HepG2 (cell line): Measurements from ENCODE around the gene LAMB4. TPM values are rescaled to one million over a fixed set of nuclear protein-coding genes. Genes with fewer than 3 reads are reported as not detected.

Source experiments
- AGO2 ChIP-seq: fragments of 200-400 bp; formaldehyde crosslinking; optimal IDR thresholded peaks from 2 replicates; pipeline ENCODE3; 2017; ENCODE audit warnings: mild to moderate bottlenecking, low read depth, low read length, moderate library complexity
- FOSL1 ChIP-seq: sonication (generic); formaldehyde crosslinking; IDR thresholded peaks from 2 replicates; pipeline ENCODE4 v1.9.0; 2021; ENCODE audit warnings: missing genetic modification reagents, borderline replicate concordance
- GABPB1 ChIP-seq: IDR thresholded peaks from 2 replicates; pipeline ENCODE4 v1.6.1; 2016; ENCODE audit warnings: mild to moderate bottlenecking, missing genetic modification reagents, moderate library complexity, missing compliant biosample characterization
- HNRNPUL1 ChIP-seq: fragments of 200-400 bp; formaldehyde crosslinking; IDR thresholded peaks from 2 replicates; pipeline ENCODE4 v1.6.1; 2017; ENCODE audit warnings: low read depth, mild to moderate bottlenecking, low read length, moderate library complexity
- MBD4 ChIP-seq: IDR thresholded peaks from 2 replicates; pipeline ENCODE4 v1.6.1; 2012; ENCODE audit warnings: low read length, inconsistent platforms, borderline replicate concordance
- MTF2 ChIP-seq: sonication (generic); formaldehyde crosslinking; IDR thresholded peaks from 2 replicates; pipeline ENCODE4 v1.5.0; 2020; ENCODE audit warnings: missing genetic modification reagents, borderline replicate concordance
- NFKB2 ChIP-seq: sonication (generic); formaldehyde crosslinking; IDR thresholded peaks from 2 replicates; pipeline ENCODE4 v1.4.0; 2020; ENCODE audit warnings: missing genetic modification reagents, borderline replicate concordance
- NR1H2 ChIP-seq: sonication (generic); formaldehyde crosslinking; IDR thresholded peaks from 2 replicates; pipeline ENCODE4 v1.8.1; 2022; ENCODE audit warnings: low read depth, missing genetic modification reagents, borderline replicate concordance
- PRMT3 ChIP-seq: sonication (generic); formaldehyde crosslinking; IDR thresholded peaks from 2 replicates; pipeline ENCODE4 v1.8.1; 2022; ENCODE audit warnings: low read depth, mild to moderate bottlenecking, moderate library complexity, missing genetic modification reagents, borderline replicate concordance
- SMC3 ChIP-seq: IDR thresholded peaks from 2 replicates; pipeline ENCODE4 v1.6.1; 2011; ENCODE audit warnings: low read length, improper control_type of control experiment
- TAF15 ChIP-seq: fragments of 200-400 bp; formaldehyde crosslinking; IDR thresholded peaks from one replicate; pipeline ENCODE4 v1.6.1; 2018; ENCODE audit warnings: mild to moderate bottlenecking, low read depth, low read length; ENCODE audit not compliant: poor library complexity, severe bottlenecking
- ZFAT ChIP-seq: sonication (generic); formaldehyde crosslinking; conservative IDR thresholded peaks from 2 replicates; pipeline ENCODE4 v1.8.1; 2023; ENCODE audit warnings: missing genetic modification reagents, inconsistent platforms
- ZNF329 ChIP-seq: sonication (generic); formaldehyde crosslinking; IDR thresholded peaks from 2 replicates; pipeline ENCODE4 v1.9.0; 2021; ENCODE audit warnings: low read depth, mild to moderate bottlenecking, missing genetic modification reagents
- ZNF724P ChIP-seq: sonication (generic); formaldehyde crosslinking; IDR thresholded peaks from 2 replicates; pipeline ENCODE4 v1.8.0; 2022; ENCODE audit warnings: missing genetic modification reagents, borderline replicate concordance
- ZNF790 ChIP-seq: sonication (generic); formaldehyde crosslinking; IDR thresholded peaks from 2 replicates; pipeline ENCODE4 v1.8.0; 2022; ENCODE audit warnings: missing genetic modification reagents, mild to moderate bottlenecking, borderline replicate concordance
- ZNF841 ChIP-seq: sonication (generic); formaldehyde crosslinking; IDR thresholded peaks from 2 replicates; pipeline ENCODE4 v1.8.1; 2023; ENCODE audit warnings: missing genetic modification reagents, borderline replicate concordance
- ZSCAN21 ChIP-seq: sonication (generic); formaldehyde crosslinking; IDR thresholded peaks from 2 replicates; pipeline ENCODE4 v1.8.0; 2022; ENCODE audit warnings: mild to moderate bottlenecking, missing genetic modification reagents, moderate library complexity, borderline replicate concordance
- ZSCAN25 ChIP-seq: sonication (generic); formaldehyde crosslinking; IDR thresholded peaks from 2 replicates; pipeline ENCODE4 v1.8.0; 2022; ENCODE audit warnings: mild to moderate bottlenecking, missing genetic modification reagents
- polyA plus RNA-seq, 8 experiments: library from polyadenylated mRNA; depleted of rRNA in 3 of 8; stranded (reverse) in 7 of 8; unstranded in 1 of 8; fragments of >200 nt; fragmentation: Illumina TruSeq in 4 of 8; extraction: Trizol in 4 of 8; gene quantifications; 2 replicates each; pipeline versions ENCODE4 v1.2.1 to v1.2.3, GENCODE V29; 2011 to 2016; ENCODE audit warnings: low read depth in 4 of 8, missing spikeins in 1 of 8, mixed read lengths in 1 of 8; ENCODE audit not compliant: insufficient read depth in 1 of 8
- total RNA-seq, 5 experiments: library from RNA; depleted of rRNA; stranded (reverse); fragments of >200 nt; fragmentation: Illumina TruSeq; extraction: Trizol; gene quantifications; 2 replicates each; pipeline ENCODE4 v1.2.3, GENCODE V29; 2016; ENCODE audit warnings: low read depth in 1 of 5
- TF ChIP-seq, protein P1 (sequence below): IDR thresholded peaks from 2 replicates; pipeline ENCODE4 v1.6.1; 2012; ENCODE audit warnings: inconsistent platforms
- TF ChIP-seq, protein P2 (sequence below): sonication (generic); formaldehyde crosslinking; IDR thresholded peaks from 2 replicates; pipeline ENCODE4 v1.8.1; 2022; ENCODE audit warnings: low read depth, mild to moderate bottlenecking, missing genetic modification reagents
- TF ChIP-seq, protein P3 (sequence below): sonication (generic); formaldehyde crosslinking; IDR thresholded peaks from 2 replicates; pipeline ENCODE4 v1.5.1; 2020; ENCODE audit warnings: missing genetic modification reagents, mild to moderate bottlenecking, borderline replicate concordance
- TF ChIP-seq, protein P4 (sequence below): sonication (generic); formaldehyde crosslinking; IDR thresholded peaks from 2 replicates; pipeline ENCODE4 v1.4.0; 2020; ENCODE audit warnings: missing genetic modification reagents

LAMB4 gene
- total and polyA plus RNA-seq, 2 of the 13 experiments (the other 11 are each of a cell fraction or from before 2014, with no cell fraction given): 0.05 TPM; not detected in 1

DNA sequence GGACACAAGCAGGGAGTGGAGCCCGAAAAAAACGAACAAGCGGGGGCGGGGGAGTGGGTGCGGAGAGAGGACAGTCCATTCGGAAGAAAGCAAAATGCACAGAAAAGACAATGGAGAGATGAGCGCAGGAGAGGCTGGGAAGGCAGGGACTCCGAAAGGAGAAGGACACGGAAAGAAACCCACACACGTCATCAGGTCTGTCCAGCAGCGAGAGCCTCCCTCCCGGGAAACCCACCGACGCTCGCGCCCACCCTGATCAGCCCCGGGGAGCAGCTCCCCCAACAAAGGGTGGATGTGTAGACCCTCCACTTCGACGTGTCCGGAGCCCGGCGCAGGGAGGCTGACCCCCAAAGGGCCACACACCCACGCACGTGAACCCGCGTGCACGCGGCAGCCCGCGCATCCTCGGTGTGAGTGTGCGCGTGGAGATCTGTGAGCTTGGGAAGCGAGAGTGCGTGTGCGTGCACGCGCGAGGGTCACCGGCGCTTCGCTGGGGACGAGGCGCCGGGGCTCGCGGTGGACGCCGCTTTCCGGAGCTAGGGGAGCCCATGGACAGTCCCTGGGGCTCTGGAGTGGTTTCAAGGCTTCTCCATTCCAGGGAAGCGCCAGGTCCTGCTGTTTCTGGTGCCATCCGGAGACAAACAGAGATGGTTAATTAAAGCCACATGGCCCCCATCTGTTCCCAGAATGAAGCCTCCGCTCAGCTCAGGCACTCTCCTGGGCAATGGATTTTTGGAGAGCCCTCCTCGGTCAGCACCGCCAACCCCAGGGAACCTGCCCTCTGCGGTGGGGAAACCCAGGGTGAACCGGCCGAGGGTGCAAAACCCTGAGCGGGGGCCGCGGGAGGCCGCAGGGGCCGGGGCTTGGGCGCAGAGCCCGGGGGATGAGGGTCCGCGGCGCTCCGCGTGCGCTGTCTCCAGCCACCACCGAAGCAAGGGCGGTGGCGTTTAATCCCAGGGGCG lies 128.1 kb downstream of the LAMB4 start (continued):
- 0 out of 2 replicates have a peak, but pooled peaks have one; percentile 19 for TF ChIP-seq ZSCAN21 (CRISPR knock-in tag)
- no peak for TF ChIP-seq ZNF329 (CRISPR knock-in tag)
- TF ChIP-seq MBD4: no peak
- no peak for TF ChIP-seq NR1H2 (CRISPR knock-in tag)
- 0 out of 2 replicates have a peak, but pooled peaks have one; percentile 6 for TF ChIP-seq MTF2 (CRISPR knock-in tag)
- TF ChIP-seq ZNF790 (CRISPR knock-in tag): 0 out of 2 replicates have a peak, but pooled peaks have one; percentile 18
- TF ChIP-seq, protein P1, sequence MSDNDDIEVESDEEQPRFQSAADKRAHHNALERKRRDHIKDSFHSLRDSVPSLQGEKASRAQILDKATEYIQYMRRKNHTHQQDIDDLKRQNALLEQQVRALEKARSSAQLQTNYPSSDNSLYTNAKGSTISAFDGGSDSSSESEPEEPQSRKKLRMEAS: 0 out of 2 replicates have a peak, but pooled peaks have one; percentile 18
- no peak for TF ChIP-seq SMC3
- TF ChIP-seq PRMT3 (CRISPR knock-in tag): no peak
- TF ChIP-seq, protein P2, sequence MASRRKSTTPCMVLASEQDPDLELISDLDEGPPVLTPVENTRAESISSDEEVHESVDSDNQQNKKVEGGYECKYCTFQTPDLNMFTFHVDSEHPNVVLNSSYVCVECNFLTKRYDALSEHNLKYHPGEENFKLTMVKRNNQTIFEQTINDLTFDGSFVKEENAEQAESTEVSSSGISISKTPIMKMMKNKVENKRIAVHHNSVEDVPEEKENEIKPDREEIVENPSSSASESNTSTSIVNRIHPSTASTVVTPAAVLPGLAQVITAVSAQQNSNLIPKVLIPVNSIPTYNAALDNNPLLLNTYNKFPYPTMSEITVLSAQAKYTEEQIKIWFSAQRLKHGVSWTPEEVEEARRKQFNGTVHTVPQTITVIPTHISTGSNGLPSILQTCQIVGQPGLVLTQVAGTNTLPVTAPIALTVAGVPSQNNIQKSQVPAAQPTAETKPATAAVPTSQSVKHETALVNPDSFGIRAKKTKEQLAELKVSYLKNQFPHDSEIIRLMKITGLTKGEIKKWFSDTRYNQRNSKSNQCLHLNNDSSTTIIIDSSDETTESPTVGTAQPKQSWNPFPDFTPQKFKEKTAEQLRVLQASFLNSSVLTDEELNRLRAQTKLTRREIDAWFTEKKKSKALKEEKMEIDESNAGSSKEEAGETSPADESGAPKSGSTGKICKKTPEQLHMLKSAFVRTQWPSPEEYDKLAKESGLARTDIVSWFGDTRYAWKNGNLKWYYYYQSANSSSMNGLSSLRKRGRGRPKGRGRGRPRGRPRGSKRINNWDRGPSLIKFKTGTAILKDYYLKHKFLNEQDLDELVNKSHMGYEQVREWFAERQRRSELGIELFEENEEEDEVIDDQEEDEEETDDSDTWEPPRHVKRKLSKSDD: peak; percentile 80; the same call in 1 of the 2 replicates
- no peak for TF ChIP-seq FOSL1 (CRISPR knock-in tag)
- no peak for TF ChIP-seq TAF15
- TF ChIP-seq ZNF841 (CRISPR knock-in tag): no peak
- no peak for TF ChIP-seq HNRNPUL1
- TF ChIP-seq ZNF724P (CRISPR knock-in tag): no peak
- TF ChIP-seq ZSCAN25 (CRISPR knock-in tag): no peak
- TF ChIP-seq, protein P3, sequence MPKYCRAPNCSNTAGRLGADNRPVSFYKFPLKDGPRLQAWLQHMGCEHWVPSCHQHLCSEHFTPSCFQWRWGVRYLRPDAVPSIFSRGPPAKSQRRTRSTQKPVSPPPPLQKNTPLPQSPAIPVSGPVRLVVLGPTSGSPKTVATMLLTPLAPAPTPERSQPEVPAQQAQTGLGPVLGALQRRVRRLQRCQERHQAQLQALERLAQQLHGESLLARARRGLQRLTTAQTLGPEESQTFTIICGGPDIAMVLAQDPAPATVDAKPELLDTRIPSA (CRISPR knock-in tag): no peak
- no peak for TF ChIP-seq ZFAT
- TF ChIP-seq NFKB2: 0 out of 2 replicates have a peak, but pooled peaks have one; percentile 10
- TF ChIP-seq, protein P4, sequence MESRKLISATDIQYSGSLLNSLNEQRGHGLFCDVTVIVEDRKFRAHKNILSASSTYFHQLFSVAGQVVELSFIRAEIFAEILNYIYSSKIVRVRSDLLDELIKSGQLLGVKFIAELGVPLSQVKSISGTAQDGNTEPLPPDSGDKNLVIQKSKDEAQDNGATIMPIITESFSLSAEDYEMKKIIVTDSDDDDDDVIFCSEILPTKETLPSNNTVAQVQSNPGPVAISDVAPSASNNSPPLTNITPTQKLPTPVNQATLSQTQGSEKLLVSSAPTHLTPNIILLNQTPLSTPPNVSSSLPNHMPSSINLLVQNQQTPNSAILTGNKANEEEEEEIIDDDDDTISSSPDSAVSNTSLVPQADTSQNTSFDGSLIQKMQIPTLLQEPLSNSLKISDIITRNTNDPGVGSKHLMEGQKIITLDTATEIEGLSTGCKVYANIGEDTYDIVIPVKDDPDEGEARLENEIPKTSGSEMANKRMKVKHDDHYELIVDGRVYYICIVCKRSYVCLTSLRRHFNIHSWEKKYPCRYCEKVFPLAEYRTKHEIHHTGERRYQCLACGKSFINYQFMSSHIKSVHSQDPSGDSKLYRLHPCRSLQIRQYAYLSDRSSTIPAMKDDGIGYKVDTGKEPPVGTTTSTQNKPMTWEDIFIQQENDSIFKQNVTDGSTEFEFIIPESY (CRISPR knock-in tag): peak; percentile 95
- 0 out of 2 replicates have a peak, but pooled peaks have one; percentile 32 for TF ChIP-seq GABPB1 (CRISPR knock-in tag)
- peak; percentile 61 for TF ChIP-seq AGO2
